ENCODE results near the gene CRIM1.
A peak's percentile ranks its signal among the peaks of the same experiment; 100 is the strongest.

The CRIM1 gene

GRCh38 chr2:36459725-36460137, 104.2 kb downstream of the CRIM1 start:
- no peaks in the 10 kb centered on the region for H3K9me3 ChIP-seq (ENCODE audit: control insufficient read depth in 2 of 2, low read length in 2 of 2)
- H3K27me3 ChIP-seq (ENCODE audit: control insufficient read depth in 2 of 2, insufficient read depth in 2 of 2, low read length in 2 of 2): no peaks in the 10 kb centered on the region
- peaks cover 5 to 7% of the 10 kb centered on the region in 2 donors for H3K36me3 ChIP-seq (ENCODE audit: control insufficient read depth in 2 of 2, insufficient read depth in 2 of 2, low read length in 2 of 2)
- H3K27ac ChIP-seq (ENCODE audit: low read depth in 2 of 2, low read length in 2 of 2): peak overlapping the region; percentile 31 to 33
- H3K4me3 ChIP-seq (ENCODE audit: low read length in 2 of 2): no peak overlapping the region
- peaks cover 14 to 33% of the 10 kb centered on the region in 2 donors for H3K4me1 ChIP-seq (ENCODE audit: control insufficient read depth in 2 of 2, insufficient read depth in 2 of 2, low read length in 2 of 2)
- no peak overlapping the region for H3K9ac ChIP-seq (ENCODE audit: low read depth in 1 of 2, low read length in 2 of 2)

GRCh38 chr2:36461039-36461681, 105.6 kb downstream of the CRIM1 start:
- Histone ChIP-seq H3K4me1 (ENCODE audit: control insufficient read depth in 2 of 2, insufficient read depth in 2 of 2, low read length in 2 of 2) (peaks cover 14 to 33% of the 10 kb centered on the region in 2 donors), H3K4me3 (ENCODE audit: low read length in 2 of 2) (no peak overlapping the region), H3K36me3 (ENCODE audit: control insufficient read depth in 2 of 2, insufficient read depth in 2 of 2, low read length in 2 of 2) (peaks cover 6 to 12% of the 10 kb centered on the region in 2 donors), H3K9me3 (ENCODE audit: control insufficient read depth in 2 of 2, low read length in 2 of 2) (no peaks in the 10 kb centered on the region), H3K27ac (ENCODE audit: low read depth in 2 of 2, low read length in 2 of 2) (peak overlapping the region in 1 of 2 donors; percentile 9), H3K27me3 (ENCODE audit: control insufficient read depth in 2 of 2, insufficient read depth in 2 of 2, low read length in 2 of 2) (no peaks in the 10 kb centered on the region), H3K9ac (ENCODE audit: low read depth in 1 of 2, low read length in 2 of 2) (no peak overlapping the region)

GRCh38 chr2:36462311-36462935, 106.8 kb downstream of the CRIM1 start:
- Histone ChIP-seq H3K9ac (ENCODE audit: low read depth in 1 of 2, low read length in 2 of 2) (no peak overlapping the region), H3K4me1 (ENCODE audit: control insufficient read depth in 2 of 2, insufficient read depth in 2 of 2, low read length in 2 of 2) (peaks cover 11 to 25% of the 10 kb centered on the region in 2 donors)

GRCh38 chr2:36463365-36463764, 107.8 kb downstream of the CRIM1 start:
- peaks cover 10 to 24% of the 10 kb centered on the region in 2 donors for H3K4me1 ChIP-seq (ENCODE audit: control insufficient read depth in 2 of 2, insufficient read depth in 2 of 2, low read length in 2 of 2)
- peaks cover 12 to 18% of the 10 kb centered on the region in 2 donors for H3K36me3 ChIP-seq (ENCODE audit: control insufficient read depth in 2 of 2, insufficient read depth in 2 of 2, low read length in 2 of 2)
- no peak overlapping the region for H3K27ac ChIP-seq (ENCODE audit: low read depth in 2 of 2, low read length in 2 of 2)
- H3K9me3 ChIP-seq (ENCODE audit: control insufficient read depth in 2 of 2, low read length in 2 of 2): no peaks in the 10 kb centered on the region
- no peak overlapping the region for H3K9ac ChIP-seq (ENCODE audit: low read depth in 1 of 2, low read length in 2 of 2)
- no peak overlapping the region for H3K4me3 ChIP-seq (ENCODE audit: low read length in 2 of 2)
- H3K27me3 ChIP-seq (ENCODE audit: control insufficient read depth in 2 of 2, insufficient read depth in 2 of 2, low read length in 2 of 2): no peaks in the 10 kb centered on the region

More at GRCh38 chr2:36462311-36462935, 106.8 kb downstream of the CRIM1 start:
- no peak overlapping the region for H3K4me3 ChIP-seq (ENCODE audit: low read length in 2 of 2)
- H3K9me3 ChIP-seq (ENCODE audit: control insufficient read depth in 2 of 2, low read length in 2 of 2): no peaks in the 10 kb centered on the region
- H3K36me3 ChIP-seq (ENCODE audit: control insufficient read depth in 2 of 2, insufficient read depth in 2 of 2, low read length in 2 of 2): peaks cover 12 to 17% of the 10 kb centered on the region in 2 donors
- H3K27me3 ChIP-seq (ENCODE audit: control insufficient read depth in 2 of 2, insufficient read depth in 2 of 2, low read length in 2 of 2): no peaks in the 10 kb centered on the region
- no peak overlapping the region for H3K27ac ChIP-seq (ENCODE audit: low read depth in 2 of 2, low read length in 2 of 2)

GRCh38 chr2:36464006-36464721, 108.6 kb downstream of the CRIM1 start:
- Histone ChIP-seq H3K27me3 (ENCODE audit: control insufficient read depth in 2 of 2, insufficient read depth in 2 of 2, low read length in 2 of 2) (no peaks in the 10 kb centered on the region), H3K27ac (ENCODE audit: low read depth in 2 of 2, low read length in 2 of 2) (no peak overlapping the region), H3K9me3 (ENCODE audit: control insufficient read depth in 2 of 2, low read length in 2 of 2) (no peaks in the 10 kb centered on the region), H3K4me3 (ENCODE audit: low read length in 2 of 2) (no peak overlapping the region), H3K36me3 (ENCODE audit: control insufficient read depth in 2 of 2, insufficient read depth in 2 of 2, low read length in 2 of 2) (peaks cover 12 to 18% of the 10 kb centered on the region in 2 donors), H3K9ac (ENCODE audit: low read depth in 1 of 2, low read length in 2 of 2) (no peak overlapping the region), H3K4me1 (ENCODE audit: control insufficient read depth in 2 of 2, insufficient read depth in 2 of 2, low read length in 2 of 2) (peaks cover 10 to 24% of the 10 kb centered on the region in 2 donors)

- peaks cover 12 to 18% of the 10 kb centered on the region in 2 donors for H3K36me3 ChIP-seq (ENCODE audit: control insufficient read depth in 2 of 2, insufficient read depth in 2 of 2, low read length in 2 of 2)
- no peaks in the 10 kb centered on the region for H3K27me3 ChIP-seq (ENCODE audit: control insufficient read depth in 2 of 2, insufficient read depth in 2 of 2, low read length in 2 of 2)
- H3K9ac ChIP-seq (ENCODE audit: low read depth in 1 of 2, low read length in 2 of 2): no peak overlapping the region
- no peaks in the 10 kb centered on the region for H3K9me3 ChIP-seq (ENCODE audit: control insufficient read depth in 2 of 2, low read length in 2 of 2)
- H3K4me1 ChIP-seq (ENCODE audit: control insufficient read depth in 2 of 2, insufficient read depth in 2 of 2, low read length in 2 of 2): peaks cover 4 to 9% of the 10 kb centered on the region in 2 donors
- H3K27ac ChIP-seq (ENCODE audit: low read depth in 2 of 2, low read length in 2 of 2): no peak overlapping the region
- no peak overlapping the region for H3K4me3 ChIP-seq (ENCODE audit: low read length in 2 of 2)
Observed at GRCh38 chr2:36466135-36466534, 110.6 kb downstream of the CRIM1 start.

- no peak overlapping the region for H3K4me3 ChIP-seq (ENCODE audit: low read length in 2 of 2)
- H3K9me3 ChIP-seq (ENCODE audit: control insufficient read depth in 2 of 2, low read length in 2 of 2): no peaks in the 10 kb centered on the region
- no peaks in the 10 kb centered on the region for H3K4me1 ChIP-seq (ENCODE audit: control insufficient read depth in 2 of 2, insufficient read depth in 2 of 2, low read length in 2 of 2)
- no peak overlapping the region for H3K9ac ChIP-seq (ENCODE audit: low read depth in 1 of 2, low read length in 2 of 2)
- no peaks in the 10 kb centered on the region for H3K27me3 ChIP-seq (ENCODE audit: control insufficient read depth in 2 of 2, insufficient read depth in 2 of 2, low read length in 2 of 2)
- H3K36me3 ChIP-seq (ENCODE audit: control insufficient read depth in 2 of 2, insufficient read depth in 2 of 2, low read length in 2 of 2): peaks cover 12 to 18% of the 10 kb centered on the region in 2 donors
- H3K27ac ChIP-seq (ENCODE audit: low read depth in 2 of 2, low read length in 2 of 2): no peak overlapping the region
Observed at GRCh38 chr2:36468463-36469105, 113.0 kb downstream of the CRIM1 start.

- H3K27ac ChIP-seq (ENCODE audit: low read depth in 2 of 2, low read length in 2 of 2): no peak overlapping the region
- no peak overlapping the region for H3K9ac ChIP-seq (ENCODE audit: low read depth in 1 of 2, low read length in 2 of 2)
- H3K9me3 ChIP-seq (ENCODE audit: control insufficient read depth in 2 of 2, low read length in 2 of 2): no peaks in the 10 kb centered on the region
- H3K4me1 ChIP-seq (ENCODE audit: control insufficient read depth in 2 of 2, insufficient read depth in 2 of 2, low read length in 2 of 2): no peaks in the 10 kb centered on the region
- peaks cover 12 to 18% of the 10 kb centered on the region in 2 donors for H3K36me3 ChIP-seq (ENCODE audit: control insufficient read depth in 2 of 2, insufficient read depth in 2 of 2, low read length in 2 of 2)
- no peaks in the 10 kb centered on the region for H3K27me3 ChIP-seq (ENCODE audit: control insufficient read depth in 2 of 2, insufficient read depth in 2 of 2, low read length in 2 of 2)
- no peak overlapping the region for H3K4me3 ChIP-seq (ENCODE audit: low read length in 2 of 2)
Observed at GRCh38 chr2:36469106-36469477, 113.5 kb downstream of the CRIM1 start.

- Histone ChIP-seq H3K27ac (ENCODE audit: low read depth in 2 of 2, low read length in 2 of 2) (no peak overlapping the region), H3K27me3 (ENCODE audit: control insufficient read depth in 2 of 2, insufficient read depth in 2 of 2, low read length in 2 of 2) (no peaks in the 10 kb centered on the region), H3K4me1 (ENCODE audit: control insufficient read depth in 2 of 2, insufficient read depth in 2 of 2, low read length in 2 of 2) (no peaks in the 10 kb centered on the region)
Observed at GRCh38 chr2:36469710-36470109, 114.1 kb downstream of the CRIM1 start.

More at GRCh38 chr2:36469710-36470109, 114.1 kb downstream of the CRIM1 start:
- peaks cover 6 to 13% of the 10 kb centered on the region in 2 donors for H3K36me3 ChIP-seq (ENCODE audit: control insufficient read depth in 2 of 2, insufficient read depth in 2 of 2, low read length in 2 of 2)
- H3K9me3 ChIP-seq (ENCODE audit: control insufficient read depth in 2 of 2, low read length in 2 of 2): peaks cover 0 to under 1% of the 10 kb centered on the region in 2 donors
- no peak overlapping the region for H3K9ac ChIP-seq (ENCODE audit: low read depth in 1 of 2, low read length in 2 of 2)
- no peak overlapping the region for H3K4me3 ChIP-seq (ENCODE audit: low read length in 2 of 2)

Data from mucosa of rectum (tissue), 2 donors.